Measurements from ENCODE around the gene GLB1L3.
"Not testable (repeated sequence)": the region's sequence is repeated elsewhere in the genome, so short reads cannot be mapped to it uniquely, and the experiment has no call there.

The GLB1L3 gene

DNA sequence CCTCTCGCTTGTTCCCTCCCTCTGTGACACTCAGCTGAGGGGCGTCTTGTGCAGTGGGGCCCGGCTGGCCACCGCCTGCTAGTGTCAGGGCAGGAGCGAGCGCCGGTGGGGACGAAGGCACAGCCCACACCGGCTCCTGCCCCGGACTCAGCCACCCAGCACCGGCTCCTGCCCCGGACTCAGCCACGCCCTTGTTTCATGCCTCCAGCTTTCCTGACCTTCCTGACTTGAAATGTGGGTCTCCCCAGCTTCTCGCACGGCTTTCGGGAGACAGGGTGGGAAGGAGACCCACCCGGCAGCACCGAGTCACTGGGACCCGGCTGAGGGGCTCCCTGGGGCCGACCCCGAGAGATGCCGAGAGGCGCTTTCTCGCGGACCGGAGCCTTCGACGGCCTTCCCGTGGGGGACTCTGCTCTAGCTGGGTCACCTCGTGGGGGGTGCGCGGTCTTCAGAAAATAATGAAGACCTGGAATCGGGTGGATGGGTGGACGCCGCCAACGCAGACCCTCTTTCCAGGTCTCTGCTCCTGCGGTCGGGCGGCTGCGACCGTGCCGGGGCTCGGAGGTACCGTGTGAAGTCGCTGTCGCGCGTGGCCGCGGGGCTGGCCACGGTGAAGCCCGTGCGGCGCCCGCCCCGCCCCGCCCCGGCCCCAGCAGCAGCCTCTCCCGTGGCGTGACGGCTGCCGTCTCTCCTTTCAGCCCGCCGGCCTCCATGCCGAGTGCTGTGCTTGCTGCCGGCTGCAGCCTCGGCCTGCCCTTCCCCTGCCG is 65.8 kb downstream of the GLB1L3 start:
- H3K4me3 ChIP-seq (ENCODE audit: low read depth, low read length), result no peak overlapping the region
- in situ Hi-C loops (cut with HindIII; ENCODE audit: low sequenced_read_pairs), result no loop called here
- TF ChIP-seq, protein P1, sequence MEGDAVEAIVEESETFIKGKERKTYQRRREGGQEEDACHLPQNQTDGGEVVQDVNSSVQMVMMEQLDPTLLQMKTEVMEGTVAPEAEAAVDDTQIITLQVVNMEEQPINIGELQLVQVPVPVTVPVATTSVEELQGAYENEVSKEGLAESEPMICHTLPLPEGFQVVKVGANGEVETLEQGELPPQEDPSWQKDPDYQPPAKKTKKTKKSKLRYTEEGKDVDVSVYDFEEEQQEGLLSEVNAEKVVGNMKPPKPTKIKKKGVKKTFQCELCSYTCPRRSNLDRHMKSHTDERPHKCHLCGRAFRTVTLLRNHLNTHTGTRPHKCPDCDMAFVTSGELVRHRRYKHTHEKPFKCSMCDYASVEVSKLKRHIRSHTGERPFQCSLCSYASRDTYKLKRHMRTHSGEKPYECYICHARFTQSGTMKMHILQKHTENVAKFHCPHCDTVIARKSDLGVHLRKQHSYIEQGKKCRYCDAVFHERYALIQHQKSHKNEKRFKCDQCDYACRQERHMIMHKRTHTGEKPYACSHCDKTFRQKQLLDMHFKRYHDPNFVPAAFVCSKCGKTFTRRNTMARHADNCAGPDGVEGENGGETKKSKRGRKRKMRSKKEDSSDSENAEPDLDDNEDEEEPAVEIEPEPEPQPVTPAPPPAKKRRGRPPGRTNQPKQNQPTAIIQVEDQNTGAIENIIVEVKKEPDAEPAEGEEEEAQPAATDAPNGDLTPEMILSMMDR (IDR thresholded peaks at IDR 0.05; ENCODE audit: low read depth, low read length), result no peak
- no peak for DNase-seq (ENCODE audit: low read depth, low spot score)

GRCh38 chr11:134342572-134343340 is 66.6 kb downstream of the GLB1L3 start:
- TF ChIP-seq, protein P1 (IDR thresholded peaks at IDR 0.05; ENCODE audit: low read depth, low read length), result no peak
- no peak overlapping the region for H3K4me3 ChIP-seq (ENCODE audit: low read depth, low read length)
- in situ Hi-C loops (cut with HindIII; ENCODE audit: low sequenced_read_pairs), result no loop called here
- DNase-seq (ENCODE audit: low read depth, low spot score), result no peak

DNA sequence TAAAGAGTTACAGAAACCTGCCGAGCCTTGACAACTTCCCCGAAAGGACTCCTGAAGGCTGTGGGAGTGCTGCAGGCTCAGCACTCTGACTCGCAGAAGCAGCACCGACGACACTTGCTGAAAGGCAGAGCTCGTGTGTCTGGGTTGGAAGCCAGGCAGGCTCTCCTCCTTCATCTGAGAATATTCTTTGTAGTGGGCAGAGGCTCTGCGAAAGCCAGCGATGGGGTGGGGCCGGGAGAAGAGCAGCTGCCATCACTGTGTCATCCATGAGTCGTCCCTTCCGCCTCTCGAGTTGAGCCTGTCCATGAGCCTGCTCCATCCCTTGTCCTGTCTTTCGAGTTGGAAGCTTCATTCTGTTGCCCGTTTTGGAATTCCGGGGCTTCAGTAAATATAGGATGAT is 67.5 kb downstream of the GLB1L3 start:
- DNase-seq (ENCODE audit: low read depth, low spot score), result no peak
- TF ChIP-seq, protein P1 (IDR thresholded peaks at IDR 0.05; ENCODE audit: low read depth, low read length), result no peak
- H3K4me3 ChIP-seq (ENCODE audit: low read depth, low read length), result no peak overlapping the region
- in situ Hi-C loops (cut with HindIII; ENCODE audit: low sequenced_read_pairs), result no loop called here

- in situ Hi-C loops (cut with HindIII; ENCODE audit: low sequenced_read_pairs), result not testable (repeated sequence)
These were observed 68.5 kb downstream of the GLB1L3 start for GRCh38 chr11:134344497-134345236.

DNA sequence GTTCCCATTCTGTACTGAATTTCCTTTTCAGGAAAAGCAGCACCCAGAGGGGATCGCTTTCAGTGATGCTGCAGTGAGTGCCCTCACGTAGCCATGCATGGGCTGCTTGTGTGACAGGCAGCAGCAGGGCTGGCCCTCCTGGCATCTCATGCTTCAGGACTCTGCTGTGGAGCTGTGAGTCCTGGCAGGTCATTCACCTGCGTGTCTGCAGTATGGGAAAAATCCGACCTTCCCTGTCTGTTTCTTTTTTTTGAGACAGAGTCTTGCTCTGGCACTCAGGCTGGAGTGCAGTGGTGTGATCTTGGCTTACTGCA is 69.0 kb downstream of the GLB1L3 start:
- in situ Hi-C loops (cut with HindIII; ENCODE audit: low sequenced_read_pairs), result no loop called here
- TF ChIP-seq, protein P1 (IDR thresholded peaks at IDR 0.05; ENCODE audit: low read depth, low read length), result no peak

More at GRCh38 chr11:134344497-134345236, 68.5 kb downstream of the GLB1L3 start:
- not testable (repeated sequence) for H3K4me3 ChIP-seq (ENCODE audit: low read depth, low read length); DNase-seq (ENCODE audit: low read depth, low spot score)

DNA sequence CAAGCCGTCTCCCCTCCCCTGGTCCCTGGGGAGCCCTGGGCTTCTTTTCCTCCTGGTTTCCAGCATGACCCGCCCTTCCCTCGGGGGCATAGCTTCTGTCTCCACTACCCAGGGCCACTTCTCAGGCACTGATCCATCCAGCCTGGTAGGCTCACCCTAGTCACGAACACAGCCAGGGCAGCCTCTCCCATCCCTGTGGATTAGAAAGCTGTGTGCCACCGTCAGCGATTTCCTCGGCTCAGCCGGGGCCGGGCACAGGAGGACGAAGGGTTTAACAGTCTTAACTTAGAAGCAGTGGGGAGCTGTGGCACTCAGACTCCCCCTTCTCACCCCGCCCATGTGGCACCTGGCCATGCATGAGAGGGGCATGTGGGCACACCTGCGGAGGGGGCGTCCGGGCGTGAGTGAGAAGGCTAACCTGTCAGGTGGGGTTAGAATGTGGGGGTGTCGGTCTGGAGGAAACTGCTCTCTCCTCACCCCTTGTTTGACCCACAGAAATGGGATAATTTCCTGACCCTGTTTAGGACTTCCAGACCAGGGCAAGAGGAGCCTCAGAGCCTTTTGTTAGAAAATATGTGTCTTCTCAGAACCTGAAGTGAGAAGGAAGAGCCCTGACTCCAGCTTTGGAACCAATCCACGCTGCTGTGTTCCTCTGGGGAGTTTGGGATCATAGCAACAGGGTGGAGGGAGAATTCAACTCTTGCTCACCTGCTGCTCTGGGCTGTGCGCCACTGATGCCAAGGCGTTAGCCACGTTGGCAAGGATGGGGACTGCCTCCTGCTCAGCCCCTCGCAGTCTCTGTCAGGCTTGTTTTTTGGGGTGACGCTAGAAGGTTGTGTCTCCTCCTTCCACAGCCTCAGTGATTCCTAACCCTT is 70.2 kb downstream of the GLB1L3 start:
- TF ChIP-seq, protein P1 (IDR thresholded peaks at IDR 0.05; ENCODE audit: low read depth, low read length), result no peak
- H3K4me3 ChIP-seq (ENCODE audit: low read depth, low read length), result no peak overlapping the region
- in situ Hi-C loops (cut with HindIII; ENCODE audit: low sequenced_read_pairs), result no loop called here
- no peak for DNase-seq (ENCODE audit: low read depth, low spot score)

More for the DNA sequence above, 69.0 kb downstream of the GLB1L3 start:
- no peak overlapping the region for H3K4me3 ChIP-seq (ENCODE audit: low read depth, low read length)
- DNase-seq (ENCODE audit: low read depth, low spot score), result no peak

Measured in astrocyte of the spinal cord (primary cell).